ENCODE results near the gene CTNND2.

CTNND2 gene

DNA sequence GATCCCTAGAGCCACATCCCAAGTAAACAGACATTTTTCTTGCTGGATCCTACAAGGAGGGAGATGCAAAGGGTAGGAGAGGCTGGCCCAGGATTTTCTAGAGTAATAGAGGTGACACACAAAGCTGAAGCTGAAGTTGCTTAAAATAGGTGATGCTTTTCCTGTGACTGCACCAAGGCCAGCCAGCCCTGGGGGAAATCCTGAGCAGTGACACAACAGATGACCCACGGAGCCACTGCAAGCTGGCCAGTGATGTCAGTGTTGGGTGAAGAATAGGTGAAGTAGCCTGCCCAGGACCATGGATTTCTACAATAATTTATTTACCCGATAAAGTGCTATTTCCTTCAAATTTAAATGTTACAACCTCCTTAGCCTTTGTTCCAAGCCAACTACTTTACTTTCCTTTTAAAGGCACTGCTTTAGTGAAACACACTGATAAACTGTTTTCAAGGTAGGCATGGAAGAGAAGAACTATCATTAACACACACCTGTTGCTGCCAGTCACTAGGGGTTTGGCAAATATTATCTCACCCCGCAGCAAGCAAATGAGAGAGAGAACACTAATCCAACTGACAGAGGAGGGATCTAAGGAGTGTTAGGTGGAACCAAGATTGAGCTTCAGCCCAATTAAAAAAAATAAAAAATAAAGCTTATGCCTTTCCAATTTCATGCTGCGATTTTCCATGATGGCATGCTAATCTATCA lies 123.5 kb downstream of the CTNND2 start:
- no peak for DNase-seq (ENCODE audit: low read depth, low spot score)

DNA sequence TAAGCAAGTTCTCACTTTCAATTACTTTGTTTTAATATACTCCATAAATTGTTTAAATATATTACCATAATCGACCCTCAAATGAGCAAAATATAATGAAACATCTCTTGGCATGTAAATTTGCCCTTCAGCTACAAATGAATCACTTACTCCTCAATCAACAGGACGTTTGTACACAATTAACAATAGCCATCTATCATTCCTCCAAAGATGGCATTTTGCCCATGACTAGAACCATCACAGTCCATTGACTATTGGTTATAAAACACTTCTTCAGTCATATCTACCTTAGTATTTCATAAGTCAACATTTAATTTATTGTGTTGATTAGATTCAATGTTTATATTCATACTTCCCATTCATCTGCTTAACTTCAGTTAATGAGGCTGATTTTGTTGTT lies 127.2 kb downstream of the CTNND2 start:
- DNase-seq (ENCODE audit: low read depth, low spot score) = no peak

DNA sequence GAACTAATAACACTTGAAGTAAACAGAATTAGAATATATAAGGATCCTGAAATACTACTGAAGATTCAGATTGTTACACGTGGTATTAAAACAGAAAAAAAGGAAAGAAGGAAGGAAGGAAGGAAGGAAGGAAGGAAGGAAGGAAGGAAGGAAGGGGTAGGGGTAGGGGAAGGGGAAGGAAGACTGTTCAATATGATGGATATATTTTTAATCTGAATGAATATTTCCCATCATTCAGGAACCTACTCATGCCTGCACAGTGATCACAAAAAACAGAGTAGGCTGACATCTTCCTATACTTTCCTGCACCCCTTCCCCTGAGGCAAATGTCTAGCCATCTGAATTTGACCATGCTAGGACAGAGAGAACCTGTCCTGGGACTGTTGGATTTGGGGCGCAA lies 133.9 kb downstream of the CTNND2 start:
- no peak for DNase-seq (ENCODE audit: low read depth, low spot score)

DNA sequence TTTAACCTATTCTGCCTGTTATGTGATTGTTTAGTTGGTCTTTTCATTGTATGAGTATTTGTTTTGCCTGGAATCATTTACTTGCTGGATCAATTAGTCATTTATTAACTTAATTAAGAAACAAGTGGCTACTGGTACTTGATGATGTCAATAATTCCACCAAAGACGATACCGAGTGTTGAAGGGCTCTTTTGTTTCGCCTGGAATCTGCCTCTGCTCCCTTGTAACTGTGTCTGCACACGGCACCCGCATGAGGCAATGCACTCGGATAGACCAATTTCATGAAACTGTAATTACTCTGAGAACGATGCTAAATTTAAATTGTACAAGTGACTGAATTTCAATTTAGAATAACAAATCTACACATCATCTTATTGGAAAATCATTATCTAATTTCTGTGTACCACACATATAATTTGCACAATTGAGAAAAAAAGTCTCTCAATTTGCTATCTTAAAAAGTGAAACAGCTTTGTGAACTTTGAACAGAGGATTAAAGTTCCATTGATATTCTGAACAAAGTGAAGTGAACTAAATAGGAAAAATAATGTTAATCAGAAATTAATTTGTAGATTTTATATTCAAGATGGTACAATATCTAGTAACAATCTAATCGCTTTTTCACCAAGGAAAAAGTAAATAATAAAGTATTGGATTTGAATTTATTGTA lies 143.2 kb downstream of the CTNND2 start:
- DNase-seq (ENCODE audit: low read depth, low spot score) = no peak

DNA sequence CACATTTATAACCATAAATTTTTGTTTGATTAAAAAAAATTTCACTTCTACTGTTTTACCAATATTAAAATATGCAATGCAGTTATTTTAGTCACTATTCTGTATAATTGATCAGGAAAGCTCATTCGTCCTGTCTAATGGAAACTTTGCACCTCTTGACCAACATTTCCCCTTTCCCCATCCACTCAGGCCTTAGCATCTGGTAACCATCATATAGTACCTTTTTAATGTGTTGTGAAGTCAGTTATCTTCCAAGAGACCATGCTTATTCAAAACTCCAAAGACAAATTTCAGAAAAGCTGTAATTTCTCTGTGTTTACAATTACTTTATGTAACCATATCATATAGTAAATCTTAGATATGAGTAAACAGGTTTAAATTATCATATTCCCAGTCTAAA lies 145.9 kb downstream of the CTNND2 start:
- DNase-seq (ENCODE audit: low read depth, low spot score) = no peak

DNA sequence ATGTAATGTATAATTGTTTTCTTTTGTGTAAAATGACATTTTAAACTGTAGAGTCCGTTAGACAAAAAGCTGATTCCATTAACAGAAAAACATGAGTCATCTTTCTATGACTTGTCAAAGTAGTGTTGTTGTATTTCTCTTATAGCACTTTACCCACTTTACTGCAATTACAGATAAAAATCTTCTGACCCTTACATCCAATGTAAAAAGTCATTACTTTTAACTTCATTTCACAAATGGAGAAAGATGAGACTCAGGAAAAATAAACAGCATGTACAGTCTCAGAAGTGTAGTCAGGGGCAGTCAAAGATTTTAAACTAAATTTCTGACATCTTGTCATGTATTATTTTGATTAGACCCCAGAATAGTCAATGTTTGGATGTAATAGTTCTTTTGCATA lies 146.6 kb downstream of the CTNND2 start:
- no peak for DNase-seq (ENCODE audit: low read depth, low spot score)

DNA sequence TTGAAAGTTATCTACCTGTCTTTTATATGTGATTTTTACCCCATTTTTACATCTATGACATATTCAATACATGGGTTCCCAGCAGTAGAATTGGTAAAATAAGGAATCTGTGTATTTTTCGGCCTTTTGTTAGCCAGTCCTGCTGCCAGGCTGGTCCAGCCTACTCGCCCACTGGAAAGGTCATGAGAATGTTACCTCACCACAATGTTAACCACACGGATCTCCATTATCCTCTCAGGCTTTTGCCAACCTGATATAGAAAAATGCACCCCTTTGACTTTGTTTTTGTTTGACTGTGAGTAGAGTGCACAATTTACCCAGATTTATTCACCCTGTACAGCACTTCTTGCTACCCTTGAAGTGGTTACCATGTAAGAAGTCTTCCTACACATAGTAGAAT lies 167.2 kb downstream of the CTNND2 start:
- no peak for DNase-seq (ENCODE audit: low read depth, low spot score)

DNA sequence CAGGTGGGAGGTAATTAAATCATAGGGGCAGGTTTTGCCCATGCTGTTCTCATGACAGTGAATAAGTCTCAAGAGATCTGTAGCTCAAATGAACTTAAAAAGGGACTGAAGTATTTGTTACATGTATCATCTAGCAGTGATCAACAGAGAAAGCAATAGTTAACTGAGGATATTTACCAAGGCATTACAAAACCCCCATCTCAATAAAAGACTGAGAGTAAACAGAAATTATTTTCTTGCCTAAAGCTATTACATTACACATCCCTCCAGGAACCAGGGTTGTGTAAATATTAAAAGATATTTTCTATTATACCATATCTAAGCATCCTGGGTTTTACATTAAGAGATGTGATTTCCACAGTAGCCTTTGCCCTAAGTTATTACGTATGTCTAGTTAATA lies 169.9 kb downstream of the CTNND2 start:
- DNase-seq (ENCODE audit: low read depth, low spot score) = no peak

DNA sequence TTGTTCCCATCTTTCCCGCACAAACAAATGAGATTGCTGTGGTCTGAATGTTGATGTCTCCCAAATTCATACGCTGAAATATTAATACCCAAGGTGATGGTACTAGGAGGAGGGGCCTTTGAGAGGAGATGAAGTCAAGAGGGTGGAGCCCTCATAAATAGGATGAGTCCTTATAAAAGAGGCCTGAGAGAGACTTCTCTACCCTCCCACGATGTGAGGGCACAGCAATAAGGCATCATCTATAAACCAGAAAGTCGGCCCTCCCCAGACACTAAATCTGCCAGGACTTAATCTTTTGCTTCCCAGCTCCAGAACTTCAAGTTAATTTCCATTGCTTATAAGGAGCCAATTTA lies 170.4 kb downstream of the CTNND2 start:
- DNase-seq (ENCODE audit: low read depth, low spot score) = no peak

DNA sequence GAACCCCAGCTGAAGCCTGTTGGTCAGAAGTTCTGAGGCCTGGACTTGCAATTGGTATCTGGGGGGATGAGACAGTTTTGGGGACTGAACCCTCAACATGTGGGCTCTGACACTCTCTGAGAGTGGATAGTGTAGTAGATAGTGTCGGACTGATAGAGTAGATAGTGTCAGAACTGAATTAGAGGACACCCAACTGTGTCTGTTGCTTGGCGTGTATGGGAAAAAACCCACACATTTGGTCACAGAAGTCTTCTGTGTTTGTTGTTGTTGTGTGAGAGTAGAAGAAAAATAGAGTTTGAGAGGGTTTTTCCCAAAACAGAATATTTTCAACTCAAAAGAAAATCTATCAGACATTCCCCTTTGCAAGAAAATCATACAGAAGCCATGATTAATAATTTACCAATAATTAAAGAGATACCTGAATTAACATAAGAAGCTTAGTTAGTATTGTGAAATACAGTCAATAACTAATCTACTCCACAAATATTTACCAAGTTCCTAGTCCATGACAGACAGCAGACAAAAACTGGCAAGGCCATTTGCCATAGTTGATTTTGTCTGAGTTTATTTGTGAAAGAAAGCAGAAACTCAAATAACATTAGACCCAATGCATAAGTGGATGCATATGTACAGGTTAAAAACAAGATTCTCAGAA lies 170.9 kb downstream of the CTNND2 start:
- no peak for DNase-seq (ENCODE audit: low read depth, low spot score)

DNA sequence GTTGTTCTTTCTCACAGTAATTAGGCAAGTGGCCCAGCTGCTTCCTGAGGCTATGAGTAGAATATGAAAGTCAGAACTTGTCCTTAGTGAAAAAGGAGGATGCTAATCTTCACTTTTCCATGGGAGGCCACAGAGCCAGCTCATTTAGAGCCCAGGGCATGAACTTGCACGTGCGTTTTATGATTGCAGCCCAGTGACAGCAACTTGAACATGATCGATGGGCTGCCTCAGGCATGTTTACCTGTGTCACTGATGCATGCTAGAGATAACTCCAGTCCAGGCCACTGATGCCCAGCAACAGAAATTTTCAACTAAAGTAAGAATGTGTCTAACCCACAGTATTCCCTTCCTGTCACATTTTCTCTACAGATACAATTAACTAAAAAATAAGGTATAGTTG lies 179.3 kb downstream of the CTNND2 start:
- DNase-seq (ENCODE audit: low read depth, low spot score) = no peak

DNA sequence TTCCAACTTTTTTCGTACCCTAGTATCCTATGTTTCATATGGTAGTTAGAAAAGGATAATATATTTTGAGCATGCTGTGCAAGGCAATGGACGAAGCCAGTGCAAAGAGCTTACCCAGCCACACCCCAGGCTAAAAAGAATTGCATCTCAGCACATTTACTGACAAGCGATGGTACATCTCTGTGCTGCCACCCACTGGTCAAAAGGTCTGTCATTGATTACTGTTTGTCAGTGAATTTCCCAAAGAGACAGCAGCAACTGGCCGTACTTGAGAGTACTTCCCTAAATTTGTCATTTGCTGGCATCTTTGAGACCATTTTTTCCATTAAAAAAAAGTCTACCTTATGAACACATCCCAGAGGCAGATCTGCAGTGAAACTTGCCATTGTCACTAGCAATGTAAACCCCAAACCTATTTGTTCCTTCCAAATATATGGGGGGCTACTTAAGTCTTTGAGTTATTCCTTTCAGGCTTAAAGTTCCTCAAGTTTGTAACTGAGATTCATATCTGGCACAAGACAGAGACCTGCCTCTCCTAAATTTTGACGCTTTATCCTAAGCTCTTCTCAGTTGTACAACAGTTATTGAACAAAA lies 184.3 kb downstream of the CTNND2 start:
- no peak for DNase-seq (ENCODE audit: low read depth, low spot score)

DNA sequence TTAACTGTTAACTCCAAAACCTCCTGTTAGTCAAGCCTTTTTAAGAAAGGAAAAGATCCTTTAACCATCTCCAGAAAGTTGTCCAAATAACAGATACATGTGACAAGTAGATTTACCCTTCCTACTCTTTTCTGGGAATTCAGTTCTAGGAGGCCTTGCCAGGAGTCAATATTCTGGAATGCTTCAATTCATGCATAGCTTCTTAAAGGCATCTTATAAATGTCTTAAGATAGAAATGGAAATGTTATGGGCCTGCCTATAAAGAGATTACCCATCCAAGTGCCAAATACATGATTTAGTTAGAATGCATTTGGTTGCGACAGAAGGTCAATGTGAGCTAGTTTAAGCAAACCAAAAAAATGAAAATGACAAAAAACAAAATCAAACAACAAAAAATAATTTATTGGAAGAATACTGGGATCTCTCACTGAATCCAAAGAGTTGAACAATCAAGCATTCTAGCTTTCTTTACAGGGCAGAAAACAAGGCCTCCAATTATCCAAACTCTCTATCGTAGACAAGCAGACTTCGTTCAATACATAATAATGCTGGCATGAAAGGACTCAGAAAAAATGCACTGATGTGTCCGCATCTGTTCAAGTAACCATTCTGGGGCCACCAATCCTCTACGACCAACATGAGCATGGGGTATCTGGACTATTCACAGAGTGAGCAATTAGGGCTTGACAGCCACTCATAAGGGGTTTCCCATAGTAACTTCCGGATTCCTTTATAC lies 188.6 kb downstream of the CTNND2 start:
- DNase-seq (ENCODE audit: low read depth, low spot score) = no peak

DNA sequence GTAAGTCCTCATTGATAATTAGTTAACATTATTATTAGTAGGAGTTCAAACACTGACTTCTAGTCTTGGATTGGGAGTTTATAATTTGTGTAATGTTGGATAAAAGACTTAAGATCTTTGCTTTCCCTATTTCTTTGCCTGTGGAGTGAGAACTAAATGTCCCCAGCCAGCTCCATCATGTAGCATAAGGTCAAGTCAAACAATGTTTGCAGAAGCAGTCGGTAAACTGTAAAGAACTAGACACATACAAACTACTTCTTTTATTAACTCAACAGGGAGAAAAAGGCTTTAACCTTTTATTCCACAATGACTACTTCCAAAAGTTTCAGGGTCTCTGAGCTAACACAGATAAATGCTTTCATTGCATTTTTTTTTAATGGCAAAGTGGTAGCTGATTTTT lies 192.3 kb downstream of the CTNND2 start:
- DNase-seq (ENCODE audit: low read depth, low spot score) = no peak

DNA sequence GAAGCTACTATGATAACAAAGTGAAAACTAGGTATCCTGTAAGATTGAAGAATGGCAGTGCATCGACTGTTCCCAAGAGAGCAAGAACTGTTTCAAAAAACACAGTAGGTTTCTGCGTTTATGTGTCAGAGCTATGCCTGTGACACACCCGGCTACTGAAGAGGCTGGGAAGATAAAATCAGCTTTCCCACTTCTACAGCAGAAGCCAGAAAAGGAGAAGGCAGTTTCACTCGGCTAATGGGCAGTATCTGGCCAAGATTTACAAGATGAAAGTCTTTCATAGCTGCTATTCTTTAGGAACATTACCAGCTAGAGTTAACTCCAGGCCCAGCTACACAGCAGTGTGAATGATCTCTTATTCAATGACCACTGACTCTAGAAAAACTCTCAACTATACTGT lies 195.2 kb downstream of the CTNND2 start:
- no peak for DNase-seq (ENCODE audit: low read depth, low spot score)

DNA sequence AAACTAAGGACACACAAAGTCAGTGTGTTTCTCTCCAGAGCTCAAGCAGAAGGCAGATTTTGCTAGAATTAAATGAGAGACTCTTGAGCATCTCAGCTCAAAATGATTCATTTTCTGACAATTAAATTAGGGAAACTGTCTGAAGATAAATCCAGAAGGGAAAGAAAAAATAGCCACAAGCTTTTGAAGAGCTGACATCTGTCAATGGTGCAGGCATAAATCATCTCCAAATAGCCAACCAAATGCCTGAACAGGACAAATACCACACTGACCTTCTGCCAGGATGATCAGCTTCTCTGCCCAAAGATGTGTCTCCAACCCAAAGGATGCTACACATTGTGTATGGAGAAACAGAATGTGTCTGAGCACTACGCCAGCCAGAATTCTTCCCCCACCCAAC lies 199.3 kb downstream of the CTNND2 start:
- DNase-seq (ENCODE audit: low read depth, low spot score) = no peak

DNA sequence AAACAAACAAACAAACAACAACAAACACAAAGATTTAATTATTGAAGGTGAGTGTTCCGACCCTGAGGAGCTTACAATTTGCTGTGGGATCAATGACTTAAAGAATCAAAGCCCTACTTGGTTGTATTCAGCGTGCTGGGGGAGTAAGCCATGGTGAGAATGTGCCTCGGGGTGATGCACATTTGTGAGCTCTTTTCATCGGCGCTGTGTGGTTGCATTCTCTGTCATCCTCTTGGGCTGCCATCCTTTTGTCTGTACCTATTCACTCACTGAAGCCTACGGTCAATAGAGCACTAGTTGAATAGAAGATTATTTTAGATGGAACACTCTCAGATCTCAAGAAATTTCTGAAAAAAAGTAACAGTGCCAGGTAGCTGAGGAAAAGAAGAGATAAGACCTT lies 203.9 kb downstream of the CTNND2 start:
- no peak for DNase-seq (ENCODE audit: low read depth, low spot score)

DNA sequence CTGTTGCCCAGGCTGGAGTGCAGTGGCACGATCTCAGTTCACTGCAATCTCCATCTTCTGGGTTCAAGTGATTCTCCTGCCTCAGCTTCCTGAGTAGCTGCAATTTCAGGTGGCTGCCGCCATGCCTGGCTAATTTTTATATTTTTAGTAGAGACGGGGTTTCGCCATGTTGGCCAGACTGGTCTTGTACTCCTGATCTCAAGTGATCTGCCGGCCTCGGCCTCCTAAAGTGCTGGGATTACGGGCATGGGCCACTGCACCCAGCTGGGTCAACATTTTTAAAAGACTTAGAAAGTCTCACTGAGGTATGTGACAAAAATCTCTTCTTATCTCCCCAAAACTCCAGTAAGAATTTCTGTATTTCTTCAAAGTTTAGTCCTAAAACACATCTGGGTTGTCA lies 211.6 kb downstream of the CTNND2 start:
- DNase-seq (ENCODE audit: low read depth, low spot score) = no peak

DNA sequence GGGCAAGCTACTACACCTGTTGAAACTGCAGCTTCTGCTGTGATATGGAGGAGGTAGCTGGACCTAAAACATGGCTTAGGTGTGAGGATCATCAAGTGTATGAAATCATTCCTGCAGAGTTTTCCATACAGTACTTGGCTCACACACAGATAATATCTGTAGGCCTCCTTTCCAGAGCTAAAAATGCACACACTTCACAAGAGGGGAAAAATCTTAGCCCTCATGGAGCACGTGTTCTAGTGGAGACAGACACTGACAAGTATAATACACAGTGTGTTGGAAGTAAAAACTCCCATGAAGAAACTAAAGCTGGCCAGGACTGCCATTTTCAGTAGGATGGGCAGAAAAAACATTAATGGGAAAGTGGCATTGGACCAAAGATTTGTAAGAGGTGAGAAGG lies 216.7 kb downstream of the CTNND2 start:
- DNase-seq (ENCODE audit: low read depth, low spot score) = no peak

DNA sequence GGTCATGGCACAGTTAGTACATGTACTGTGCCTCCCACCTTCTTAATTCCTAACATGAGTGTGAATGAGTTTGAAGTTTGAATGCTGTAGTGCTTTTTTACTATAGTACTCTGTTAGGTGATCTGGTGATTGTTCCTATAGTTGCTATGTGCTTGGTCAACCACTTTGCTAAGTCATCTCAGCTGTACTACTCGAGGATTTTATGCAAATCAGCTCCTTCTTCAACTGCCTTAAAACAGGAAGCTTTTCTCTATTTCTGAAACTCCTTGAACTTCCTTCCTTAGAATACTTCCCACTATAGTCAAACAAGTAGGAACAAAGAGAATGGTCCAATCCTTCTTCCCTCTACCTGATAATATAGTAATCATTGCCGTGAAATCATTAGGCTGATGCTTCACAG lies 219.6 kb downstream of the CTNND2 start:
- DNase-seq (ENCODE audit: low read depth, low spot score) = no peak

DNA sequence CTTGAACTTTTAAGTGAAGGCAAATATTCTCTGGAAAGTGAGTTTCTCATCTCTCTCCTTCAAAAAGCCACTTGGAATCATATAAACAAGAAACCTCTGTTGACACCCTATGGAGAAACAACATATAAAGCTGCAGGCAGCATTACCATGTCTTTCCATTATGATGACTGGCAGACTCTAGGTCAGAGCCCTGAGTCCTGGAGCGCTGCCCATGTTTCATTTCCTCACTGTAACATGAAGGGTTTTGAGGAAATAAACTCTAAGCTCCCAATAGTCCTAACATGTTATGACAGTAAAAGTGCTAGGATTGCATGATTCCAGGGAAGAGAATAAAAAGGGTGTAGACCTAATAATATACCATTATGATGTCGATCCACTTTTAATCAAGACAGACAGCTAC lies 220.6 kb downstream of the CTNND2 start:
- DNase-seq (ENCODE audit: low read depth, low spot score) = no peak

DNA sequence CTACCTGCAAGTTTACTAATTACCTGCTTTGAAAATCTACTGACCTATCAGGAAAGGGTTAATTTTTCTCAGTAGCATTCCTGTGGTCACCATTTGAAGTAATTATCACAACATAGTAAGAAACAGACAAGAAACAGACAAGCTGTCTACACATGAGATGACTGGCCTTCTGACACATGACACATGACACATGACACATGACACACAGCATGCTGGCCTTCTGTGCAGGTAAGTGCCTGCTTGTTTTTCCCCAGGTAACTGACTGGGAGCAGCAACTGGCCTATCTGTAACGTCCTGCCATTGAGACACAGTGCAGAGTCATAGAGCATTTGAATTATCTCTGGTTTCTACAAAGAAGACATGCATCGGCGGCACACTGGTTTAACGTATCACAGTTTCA lies 222.4 kb downstream of the CTNND2 start:
- no peak for DNase-seq (ENCODE audit: low read depth, low spot score)

Data from smooth muscle cell of the brain vasculature (primary cell).